HuH-7.5 (cell line): ENCODE measurements around the gene ANXA4.

Experiments used
- DNase-seq: peaks from one replicate; pipeline ENCODE4 v3.0.0; 2011; ENCODE audit warnings: low spot score

The ANXA4 gene

GRCh38 chr2:69741575-69742321 is at the start of gene ANXA4:
ANXA4 (plus strand) TSS chr2:69742134; CDS start chr2:69781566, 39,432 bp downstream.
- peak; percentile 81 for DNase-seq

- DNase-seq, result no peak
Observed at GRCh38 chr2:69692424-69692823, 49.5 kb upstream of the ANXA4 start.

GRCh38 chr2:69693059-69693774 is 48.7 kb upstream of the ANXA4 start:
- DNase-seq, result no peak

GRCh38 chr2:69693775-69694450 is 48.0 kb upstream of the ANXA4 start:
- no peak for DNase-seq

- no peak for DNase-seq
Observed at GRCh38 chr2:69694894-69695849, 46.8 kb upstream of the ANXA4 start.

GRCh38 chr2:69695850-69696216 is 46.1 kb upstream of the ANXA4 start:
- no peak for DNase-seq

- no peak for DNase-seq
Observed at GRCh38 chr2:69700381-69700780, 41.6 kb upstream of the ANXA4 start.

- no peak for DNase-seq
Observed at GRCh38 chr2:69701100-69701945, 40.6 kb upstream of the ANXA4 start.

GRCh38 chr2:69703189-69703588 is 38.7 kb upstream of the ANXA4 start:
- DNase-seq, result no peak

GRCh38 chr2:69704446-69704845 is 37.5 kb upstream of the ANXA4 start:
- DNase-seq, result no peak

GRCh38 chr2:69709290-69709689 is 32.6 kb upstream of the ANXA4 start:
- no peak for DNase-seq

GRCh38 chr2:69711971-69712370 is 30.0 kb upstream of the ANXA4 start:
- DNase-seq, result no peak

- no peak for DNase-seq
Observed at GRCh38 chr2:69714024-69714423, 27.9 kb upstream of the ANXA4 start.

- DNase-seq, result peak; percentile 34
Observed at GRCh38 chr2:69714539-69715220, 27.3 kb upstream of the ANXA4 start.

GRCh38 chr2:69715964-69716363 is 26.0 kb upstream of the ANXA4 start:
- DNase-seq, result no peak

- DNase-seq, result no peak
Observed at GRCh38 chr2:69716555-69717120, 25.3 kb upstream of the ANXA4 start.

GRCh38 chr2:69717186-69717585 is 24.7 kb upstream of the ANXA4 start:
- no peak for DNase-seq

GRCh38 chr2:69717861-69718273 is 24.1 kb upstream of the ANXA4 start:
- no peak for DNase-seq

GRCh38 chr2:69718338-69718965 is 23.5 kb upstream of the ANXA4 start:
- no peak for DNase-seq

GRCh38 chr2:69720404-69720803 is 21.5 kb upstream of the ANXA4 start:
- no peak for DNase-seq
